Posterior vena cava (tissue), 2 donors: ENCODE results near the gene RBM47. TPM values are rescaled to one million over a fixed set of nuclear protein-coding genes. Genes with fewer than 3 reads are reported as not detected.
"Not testable (repeated sequence)": the region's sequence is repeated elsewhere in the genome, so short reads cannot be mapped to it uniquely, and the experiment has no call there.

ENCODE experiments used
- DNase-seq: peaks from one replicate; pipeline ENCODE4 v3.0.0-alpha.2; 2020; ENCODE audit warnings: low spot score
- intact Hi-C, 2 donors: fragments of 100-400 bp; cut with DNase I; formaldehyde crosslinking; loops; one replicate each; pipeline versions ENCODE4 v1.14.1 to v1.14.2; 2022 to 2023
- total RNA-seq, 2 donors: library from RNA; stranded (reverse); fragmentation: NEBNext Ultra II Directional; extraction: Animal tissue kit (Norgen Biotek cat#: 25700); gene quantifications; one replicate each; pipeline ENCODE4 v1.2.1, GENCODE V29; 2021
- donor health status: DM: yes; HTN: yes; CAD: no.
- donor health status: DM: yes; HTN: yes; CAD: no.

The RBM47 gene
- total RNA-seq, 2 donors from 2014 or later, result 12.5 to 22.6 TPM

DNA sequence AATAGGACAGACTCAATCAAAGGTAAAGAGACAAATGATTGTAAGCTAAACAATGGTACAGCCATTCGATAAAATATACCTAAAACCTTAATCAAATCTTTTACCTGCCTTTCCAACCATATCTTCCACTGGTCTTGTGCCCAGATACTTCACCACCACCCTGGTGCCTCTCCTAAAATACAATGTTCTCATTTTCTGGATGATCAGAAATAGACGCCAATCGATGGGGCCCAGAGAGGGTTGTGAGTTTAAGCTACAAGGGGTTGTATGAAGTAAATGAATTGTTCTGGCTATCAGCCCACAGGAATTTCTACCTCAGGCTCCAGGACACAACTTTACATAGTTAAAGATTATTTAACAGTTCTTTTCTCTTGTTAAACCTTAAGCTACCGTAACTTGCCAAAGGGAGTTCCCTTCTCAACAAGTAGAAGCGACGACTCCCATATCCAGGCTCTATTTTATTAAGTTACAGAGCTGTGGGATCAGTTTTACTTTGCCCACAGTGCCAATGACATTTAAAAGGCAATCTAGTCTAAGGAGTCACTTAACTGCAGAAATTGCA, 195.5 kb downstream of the RBM47 start:
- intact Hi-C loops, result no loop called here
- DNase-seq, result no peak

DNA sequence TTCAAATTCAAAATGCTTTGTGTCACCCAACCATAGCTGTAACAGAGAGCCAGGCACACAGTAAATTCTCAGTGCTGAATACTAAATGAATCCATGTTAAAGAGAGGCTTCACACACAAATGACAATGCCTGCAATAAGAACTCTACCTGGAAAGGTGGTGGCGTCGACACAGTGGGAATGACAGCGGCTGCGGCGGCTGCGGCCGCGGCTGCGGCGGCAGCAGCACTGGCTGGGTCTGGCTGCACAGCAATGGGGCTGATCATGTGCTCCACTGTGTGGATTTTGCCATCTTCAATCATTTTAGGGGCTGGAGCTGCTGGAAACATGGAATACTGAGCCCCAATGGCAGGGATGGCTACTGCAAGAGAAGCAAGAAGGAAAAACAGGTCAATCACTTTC, 197.2 kb downstream of the RBM47 start:
- no peak for DNase-seq
- intact Hi-C loops, result no loop called here

DNA sequence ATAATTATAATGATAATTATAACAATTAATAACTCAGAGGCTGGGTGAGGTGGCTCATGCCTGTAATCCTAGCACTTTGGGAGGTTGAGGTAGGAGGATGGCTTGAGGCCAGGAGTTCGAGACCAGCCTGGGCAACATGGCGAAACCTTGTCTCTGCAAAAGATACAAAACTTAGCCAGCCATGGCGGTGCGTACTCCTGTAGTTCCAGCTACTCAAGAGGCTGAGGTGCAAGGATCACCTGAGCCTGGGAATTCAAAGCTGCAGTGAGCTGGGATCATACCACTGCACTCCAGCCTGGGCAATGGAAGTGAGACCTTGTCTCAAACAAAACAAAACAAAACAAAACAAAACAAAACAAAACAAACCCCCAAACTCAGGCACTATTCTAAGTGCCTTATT, 201.8 kb downstream of the RBM47 start:
- not testable (repeated sequence) for DNase-seq
- intact Hi-C loops, result loop anchor here in 1 of 2 donors (5.0 kb wide), 1 partner anchor 1244 kb away; no protein-coding TSS in a partner anchor

DNA sequence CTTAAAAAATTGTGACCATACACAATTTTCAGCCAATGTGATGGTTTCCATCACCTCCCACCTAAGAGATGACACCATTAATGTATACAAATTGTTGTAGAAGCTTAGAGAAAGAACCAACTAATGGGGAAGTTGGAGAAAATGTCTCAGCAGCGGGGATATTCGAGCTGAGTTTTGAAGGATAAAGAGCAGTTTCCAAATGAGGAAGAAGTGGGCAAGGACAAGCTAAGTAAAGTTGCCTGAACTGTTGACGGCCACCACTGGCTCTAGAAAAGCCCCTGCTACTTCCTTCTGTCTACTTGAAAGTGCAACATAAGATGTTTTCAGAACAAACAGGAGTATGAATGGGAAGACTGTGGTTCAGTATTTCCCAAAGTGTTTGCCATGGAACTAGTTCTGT, 202.5 kb downstream of the RBM47 start:
- DNase-seq, result no peak

DNA sequence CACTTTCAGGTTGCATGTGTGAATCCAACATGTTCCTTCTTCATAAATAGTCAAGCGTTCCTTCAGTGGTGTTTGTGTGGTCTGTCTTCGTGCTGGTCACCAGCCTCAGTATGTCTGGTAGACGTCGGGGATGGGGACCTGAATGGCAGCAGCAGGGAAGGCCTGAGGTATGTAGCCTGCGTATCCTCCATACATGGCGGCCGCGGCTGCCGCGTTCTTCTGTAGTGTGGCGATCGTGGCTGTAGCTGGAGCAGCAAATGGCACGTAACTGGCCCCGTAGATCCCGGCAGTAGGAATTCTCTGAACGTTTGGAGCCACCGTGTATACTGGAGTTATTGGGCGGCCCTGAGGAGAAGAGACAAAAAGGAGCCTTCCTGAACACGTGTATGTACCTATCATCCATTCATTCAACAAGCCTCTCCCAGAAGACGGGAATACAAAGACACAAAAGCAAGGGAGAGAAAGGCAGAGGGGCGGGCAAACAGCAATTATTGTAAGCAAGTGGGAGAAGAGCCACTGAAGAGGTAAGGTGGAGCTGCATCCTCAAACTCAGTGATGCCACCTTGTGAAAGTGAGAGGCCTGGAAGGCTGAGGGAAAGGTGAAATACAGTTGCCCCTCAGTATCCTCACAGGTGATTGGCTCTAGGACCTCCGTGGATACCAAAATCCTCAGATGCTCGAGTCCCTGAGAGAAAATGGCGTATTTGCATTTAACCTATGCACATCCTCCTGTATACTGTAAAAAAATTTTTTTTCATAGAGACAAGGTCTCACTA, 203.7 kb downstream of the RBM47 start:
- no peak for DNase-seq
- intact Hi-C loops, result loop anchor here in 1 of 2 donors (5.0 kb wide), 1 partner anchor 1246 kb away; no protein-coding TSS in a partner anchor

More for the DNA sequence above, 202.5 kb downstream of the RBM47 start:
- intact Hi-C loops, result loop anchor here in 1 of 2 donors (5.0 kb wide), 1 partner anchor 1245 kb away; no protein-coding TSS in a partner anchor

DNA sequence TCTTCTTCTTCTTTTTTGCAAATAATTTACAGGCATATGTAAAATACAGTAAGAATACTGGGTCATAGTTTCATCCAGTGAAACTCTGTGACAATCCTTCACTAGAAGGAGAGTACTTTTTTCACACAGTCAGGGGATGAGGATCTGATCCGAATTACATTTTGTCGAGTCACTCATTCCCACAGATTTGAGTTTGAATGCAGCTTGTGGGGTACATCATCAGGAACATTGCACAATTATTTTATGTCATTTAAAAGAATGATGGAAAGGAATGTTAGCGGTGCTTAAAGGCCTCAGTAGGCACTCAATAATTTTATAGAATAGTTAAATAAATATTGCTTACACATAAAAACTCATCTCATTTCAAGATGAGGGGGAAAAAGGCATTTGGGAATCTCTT, 205.9 kb downstream of the RBM47 start:
- DNase-seq, result no peak
- intact Hi-C loops, result no loop called here

DNA sequence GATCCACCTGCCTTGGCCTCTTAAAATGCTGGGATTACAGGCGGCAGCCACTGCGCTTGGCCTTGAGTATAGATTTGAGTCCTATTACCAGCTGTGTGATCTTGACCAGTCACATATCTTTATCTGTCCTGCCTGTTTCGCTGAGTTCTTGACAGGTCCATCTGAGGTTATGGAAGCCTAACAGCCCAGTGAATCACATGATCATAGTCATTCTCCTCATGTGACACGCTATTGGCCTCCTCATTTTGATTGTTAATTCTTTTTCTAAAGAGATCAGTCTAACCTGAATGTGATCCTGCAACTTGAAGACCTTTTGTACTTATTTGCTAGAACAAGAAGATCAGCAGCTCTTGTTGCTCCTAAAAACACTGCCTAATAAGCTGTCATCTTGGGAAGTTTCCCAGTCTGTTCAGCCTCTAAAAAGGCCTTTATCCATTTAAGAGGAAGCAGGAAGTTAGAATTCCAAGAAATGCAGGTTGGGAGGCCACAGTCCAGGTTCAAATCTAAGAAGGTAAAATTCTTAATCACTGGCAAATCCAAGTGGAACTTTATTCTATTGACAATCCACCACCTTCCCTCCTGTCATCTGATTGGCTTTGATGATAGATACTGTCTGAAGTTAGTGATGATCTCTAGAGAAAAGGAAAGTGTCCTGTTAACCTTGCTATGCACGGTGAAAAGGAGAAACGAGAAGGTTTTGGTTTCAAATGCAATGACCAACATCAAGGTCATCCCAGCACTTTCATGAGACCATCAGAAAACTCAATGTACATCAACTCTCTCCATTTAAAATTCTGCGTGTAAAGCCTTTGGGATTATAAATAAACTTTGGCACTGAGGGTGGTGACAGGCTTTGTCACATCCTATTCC, 207.6 kb downstream of the RBM47 start:
- intact Hi-C loops, result no loop called here
- DNase-seq, result no peak

DNA sequence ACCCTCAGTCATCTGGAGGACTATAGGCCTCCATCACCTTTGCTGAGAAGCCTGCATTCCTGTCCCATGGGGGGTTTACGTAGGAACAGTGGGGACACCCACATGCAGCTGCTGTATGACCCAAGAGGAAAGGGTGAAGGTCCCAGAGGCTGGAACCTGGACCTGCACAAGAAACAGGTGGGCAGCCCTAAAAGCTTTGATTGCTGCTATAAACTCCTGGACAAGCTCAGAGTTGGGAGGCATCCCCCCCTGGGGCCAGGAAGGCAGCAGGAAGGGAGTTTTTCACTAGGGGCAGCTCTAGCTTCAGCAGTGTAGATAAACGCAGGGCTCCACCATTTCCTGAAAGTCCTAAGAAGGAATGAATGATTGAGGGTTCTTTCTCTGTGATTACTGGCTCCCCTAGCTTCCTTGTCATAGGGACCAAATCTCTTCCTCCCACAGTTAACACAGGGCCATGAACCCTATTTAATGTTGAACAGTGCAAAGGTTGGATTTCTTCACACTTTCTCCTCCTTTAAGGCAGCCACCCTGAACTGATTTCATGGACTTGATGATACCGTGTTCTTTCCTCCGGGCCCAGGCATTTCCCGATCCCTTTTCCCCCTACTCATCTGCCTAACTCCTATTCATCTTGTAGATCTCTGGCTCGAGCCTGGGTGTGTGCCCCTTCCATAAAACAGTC, 210.3 kb downstream of the RBM47 start:
- no peak for DNase-seq
- intact Hi-C loops, result no loop called here

DNA sequence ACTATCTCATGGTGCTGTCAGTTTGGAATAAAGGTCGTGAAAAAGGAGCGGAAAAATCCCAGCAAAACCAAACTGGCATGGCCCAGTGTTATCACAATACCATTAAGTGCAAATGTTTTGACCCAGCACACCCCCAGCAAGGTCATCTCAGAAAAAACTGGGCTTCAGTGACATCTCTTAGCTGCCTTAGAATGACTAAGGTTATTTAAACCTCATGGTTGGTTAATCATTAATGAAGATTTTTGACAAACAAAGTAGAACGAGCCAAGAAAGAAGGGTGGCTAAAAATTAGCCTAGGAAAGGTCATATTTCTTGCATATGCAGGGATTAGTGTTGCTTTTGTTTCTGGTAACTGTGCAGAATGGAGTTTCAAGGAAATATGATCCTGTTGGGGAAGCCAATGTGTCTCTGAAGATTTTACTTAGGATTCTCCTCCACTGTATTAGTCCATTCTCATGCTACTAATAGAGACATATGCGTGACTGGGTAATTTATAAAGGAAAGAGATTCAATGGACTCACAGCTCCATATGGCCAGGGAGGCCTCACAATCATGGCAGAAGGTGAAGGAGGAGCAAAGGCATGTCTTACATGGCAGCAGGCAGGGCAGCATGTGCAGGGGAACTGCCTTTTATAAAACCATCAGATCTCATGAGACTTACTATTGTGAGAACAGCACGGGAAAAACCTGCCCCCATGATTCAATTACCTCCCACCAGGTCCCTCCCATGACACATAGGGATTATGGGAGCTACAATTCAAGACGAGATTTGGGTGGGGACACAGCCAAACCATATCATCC, 211.0 kb downstream of the RBM47 start:
- intact Hi-C loops, result no loop called here
- DNase-seq, result no peak

DNA sequence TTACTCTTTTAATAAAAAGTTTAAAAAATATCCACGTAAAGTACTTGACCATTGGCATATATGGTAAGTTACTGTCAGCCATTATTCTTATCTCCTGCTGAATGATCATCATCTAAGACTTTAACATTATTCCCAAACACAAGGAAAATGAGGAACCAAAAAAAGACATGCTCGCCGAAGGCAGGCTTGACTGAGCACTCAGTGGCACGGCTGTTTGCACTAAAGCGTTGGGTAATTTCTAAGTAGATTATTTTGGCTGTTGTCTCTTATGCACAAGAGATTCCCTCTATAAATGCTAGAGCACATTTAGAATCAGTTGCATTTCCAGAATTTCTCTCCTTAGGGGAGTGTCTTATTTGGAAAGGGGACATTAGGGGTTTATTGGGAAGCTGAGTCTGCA, 211.7 kb downstream of the RBM47 start:
- intact Hi-C loops, result no loop called here
- no peak for DNase-seq

DNA sequence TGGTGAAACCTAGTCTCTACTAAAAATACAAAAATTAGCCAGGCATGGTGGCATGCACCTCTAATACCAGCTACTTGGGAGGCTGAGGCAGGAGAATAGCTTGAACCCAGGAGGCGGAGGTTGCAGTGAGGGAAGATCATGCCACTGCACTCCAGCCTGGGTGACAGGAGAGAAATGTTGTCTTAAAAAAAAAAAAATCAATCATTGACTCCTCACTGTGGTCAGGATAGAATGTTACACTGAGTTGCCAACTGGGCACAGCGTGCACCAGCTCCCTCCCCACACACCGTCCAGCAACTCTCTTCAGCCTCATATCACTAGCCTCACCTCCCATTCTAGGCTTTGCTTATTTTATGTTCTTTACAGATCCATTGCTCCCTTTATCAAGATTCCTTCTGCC, 215.0 kb downstream of the RBM47 start:
- no peak for DNase-seq
- intact Hi-C loops, result no loop called here

DNA sequence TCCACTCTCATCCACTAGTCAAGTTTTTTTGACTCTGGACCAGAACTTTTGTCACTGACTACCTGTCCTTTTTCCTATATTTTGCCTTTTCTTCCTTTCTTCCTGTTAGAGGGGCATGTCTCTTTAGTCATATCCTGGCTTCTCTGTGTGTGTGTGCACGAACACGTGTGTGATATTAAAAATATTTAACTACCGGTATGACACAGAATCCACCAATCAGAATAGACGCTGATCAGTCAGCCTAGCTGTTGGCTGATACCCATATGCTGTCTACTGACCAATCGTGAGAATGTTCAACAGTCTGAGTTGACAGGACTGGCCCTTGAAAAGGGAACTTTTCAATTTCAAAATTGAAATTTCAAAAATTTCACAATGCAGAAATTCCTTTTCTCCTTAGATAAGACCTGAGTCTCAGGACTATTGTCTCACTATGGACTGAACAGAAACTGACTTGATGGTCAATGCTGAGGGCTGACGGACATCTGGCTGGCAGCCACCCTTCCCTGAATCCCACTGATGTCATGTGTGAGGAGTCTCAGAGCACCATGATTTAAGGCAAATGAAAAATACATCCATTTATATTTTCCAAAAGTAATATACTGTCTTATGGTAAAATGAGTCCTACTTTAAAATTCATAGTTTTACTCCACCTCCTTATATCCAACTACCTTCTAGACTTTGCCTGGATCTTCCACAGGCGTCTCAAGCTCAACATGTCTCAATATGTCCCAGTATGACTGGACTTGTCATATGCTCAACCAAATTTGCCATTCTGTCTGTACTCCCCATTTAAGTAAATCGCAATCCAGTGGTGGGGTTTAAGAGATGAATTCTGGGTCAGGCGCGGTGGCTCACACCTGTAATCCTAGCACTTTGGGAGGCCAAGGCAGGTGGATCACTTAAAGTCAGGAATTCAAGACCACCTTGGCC, 216.5 kb downstream of the RBM47 start:
- DNase-seq, result no peak
- intact Hi-C loops, result no loop called here

DNA sequence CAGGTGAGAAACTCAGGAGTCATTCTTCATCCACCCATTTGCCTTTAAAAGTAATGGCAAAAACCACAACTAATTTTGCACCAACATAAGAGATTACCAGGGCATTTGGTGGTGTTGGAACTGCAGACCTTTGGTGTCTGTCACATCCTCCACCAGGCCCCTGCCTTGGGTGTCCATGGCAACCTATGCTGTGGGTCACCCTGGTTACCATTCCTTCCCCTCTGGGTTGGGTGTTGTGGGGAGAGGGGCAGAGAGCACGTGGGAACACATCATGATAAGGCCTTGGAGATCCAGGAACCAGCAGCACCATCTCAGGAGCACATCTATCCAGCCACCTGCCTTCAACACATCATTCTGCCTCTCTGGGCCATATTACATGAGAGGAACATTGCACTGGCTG, 217.3 kb downstream of the RBM47 start:
- no peak for DNase-seq
- intact Hi-C loops, result no loop called here

DNA sequence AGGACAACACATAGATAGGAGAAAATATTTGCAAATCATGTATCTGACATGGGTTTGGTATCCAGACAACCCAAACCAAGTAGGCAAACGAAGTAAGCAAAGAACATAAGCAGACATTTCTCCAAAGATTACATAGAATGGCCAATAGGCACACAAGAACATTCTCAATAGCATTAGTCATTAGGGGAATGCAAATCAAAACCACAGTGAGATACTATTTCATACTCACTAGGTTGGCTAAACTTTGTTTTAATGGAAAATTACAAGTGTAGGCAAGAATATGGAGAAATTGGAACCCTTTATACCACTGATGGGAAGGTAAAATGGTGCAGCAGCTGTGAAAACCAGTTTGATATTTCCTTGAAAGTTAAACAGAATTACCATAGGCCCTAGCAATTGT, 219.8 kb downstream of the RBM47 start:
- intact Hi-C loops, result no loop called here
- DNase-seq, result no peak

DNA sequence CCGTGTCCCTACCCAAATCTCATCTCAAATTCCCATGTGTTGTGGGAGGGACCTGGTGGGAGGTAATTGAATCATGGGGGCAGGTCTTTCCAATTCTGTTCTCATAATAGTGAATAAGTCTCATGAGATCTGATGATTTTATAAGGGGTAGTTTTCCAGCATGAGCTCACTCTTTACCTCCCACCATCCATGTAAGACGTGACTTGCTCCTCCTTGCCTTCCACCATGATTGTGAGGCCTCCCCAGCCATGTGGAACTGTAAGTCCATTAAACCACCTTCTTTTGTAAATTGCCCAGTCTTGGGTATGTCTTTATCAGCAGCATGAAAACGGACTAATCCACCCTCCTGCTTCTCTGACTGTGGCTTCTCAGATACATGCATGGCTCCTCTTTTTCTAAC, 222.2 kb downstream of the RBM47 start:
- DNase-seq, intact Hi-C loops: not testable (repeated sequence)

DNA sequence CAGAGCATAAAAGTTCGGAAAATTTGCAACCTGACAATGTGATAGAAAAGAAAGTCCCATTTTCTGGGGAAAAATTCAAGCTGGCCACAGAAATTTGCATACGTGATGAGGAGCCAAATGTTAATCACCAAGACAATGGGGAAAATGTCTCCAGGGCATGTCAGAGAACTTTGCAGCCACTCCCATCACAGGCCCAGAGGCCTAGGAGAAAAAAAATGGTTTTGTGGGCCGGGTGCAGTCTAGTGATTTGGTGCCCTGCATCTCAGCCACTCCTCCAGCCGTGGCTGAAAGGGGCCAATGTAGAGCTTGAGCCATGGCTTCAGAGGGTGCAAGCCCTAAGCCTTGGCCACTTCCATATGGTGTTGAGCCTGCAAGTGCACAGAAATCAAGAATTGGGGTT, 223.3 kb downstream of the RBM47 start:
- DNase-seq, result no peak
- intact Hi-C loops, result no loop called here

DNA sequence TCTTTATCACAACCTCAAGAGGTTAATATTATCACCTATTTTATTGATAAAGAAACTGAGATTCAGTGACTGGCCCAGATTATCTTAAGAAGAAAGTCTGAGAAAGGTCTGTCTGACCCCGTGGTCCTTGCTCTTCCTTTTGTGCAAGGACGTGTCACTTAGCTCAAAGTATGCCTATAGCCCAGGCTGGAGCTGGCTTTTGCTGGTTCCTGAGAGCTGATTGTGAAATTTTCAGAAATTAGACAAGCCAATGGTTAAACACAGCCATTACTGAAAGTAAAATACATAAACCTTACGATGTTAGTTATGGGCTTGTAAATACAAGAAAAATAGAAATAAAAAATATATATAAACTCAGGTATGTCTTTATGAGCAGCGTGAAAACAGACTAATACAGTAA, 224.5 kb downstream of the RBM47 start:
- DNase-seq, result no peak
- intact Hi-C loops, result no loop called here

DNA sequence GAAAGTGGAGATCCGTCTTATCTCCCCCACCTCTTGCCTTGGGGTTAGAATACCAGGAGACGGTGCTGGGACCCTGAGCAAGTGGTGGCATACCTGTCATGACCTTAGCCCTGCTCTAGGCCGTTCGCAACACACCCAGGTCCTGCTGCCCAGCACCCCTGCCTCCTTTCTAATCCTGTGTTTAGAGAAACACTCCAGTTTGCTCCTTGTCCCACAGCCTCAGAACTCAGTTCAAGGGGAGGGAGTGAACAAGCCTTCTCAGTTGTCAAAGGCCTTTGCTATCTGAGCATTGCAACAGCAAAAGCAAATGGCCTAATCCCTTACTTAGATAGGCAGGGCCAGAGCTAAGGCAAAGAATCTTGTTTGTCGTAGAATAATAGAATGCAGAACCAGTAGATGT, 226.6 kb downstream of the RBM47 start:
- no peak for DNase-seq
- intact Hi-C loops, result no loop called here
